ENCODE data around the gene ABCF3. TPM values are rescaled to one million over a fixed set of nuclear protein-coding genes. Genes with fewer than 3 reads are reported as not detected.

ABCF3 gene
- total RNA-seq, 4 donors from 2014 or later: 34.8 to 43.2 (median 36.9) TPM

DNA sequence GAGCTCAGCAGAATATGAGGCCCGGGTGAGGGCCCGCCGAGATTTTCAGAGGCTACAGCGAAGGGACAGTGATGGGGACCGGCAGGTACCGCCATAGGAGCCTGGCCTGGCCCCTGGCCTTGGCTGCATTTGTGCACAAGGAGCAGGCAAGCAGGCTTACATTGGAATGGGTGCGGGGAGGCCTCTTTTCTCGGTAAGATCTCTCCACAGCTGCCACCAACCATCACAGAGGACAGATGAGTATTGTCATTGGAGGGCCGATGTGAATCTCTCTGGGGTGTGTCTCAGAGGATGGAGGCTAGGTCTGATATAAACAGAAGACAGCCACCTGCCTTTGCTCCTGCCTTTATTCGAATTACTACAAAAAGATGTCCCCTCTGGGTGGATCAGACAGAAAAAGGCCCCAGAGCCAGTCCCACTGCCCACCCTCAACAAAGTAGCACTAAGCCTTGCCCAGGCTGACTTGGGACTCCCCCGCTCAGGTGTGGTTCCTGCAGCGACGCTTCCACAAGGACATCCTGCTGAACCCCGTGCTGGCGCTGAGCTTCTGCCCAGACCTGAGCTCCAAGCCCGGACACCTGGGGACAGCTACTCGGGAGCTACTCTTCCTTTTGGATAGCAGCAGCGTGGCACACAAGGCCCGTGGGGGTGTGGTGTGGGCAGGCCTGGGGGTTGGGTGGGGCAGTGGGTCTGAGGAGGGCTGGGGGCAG lies 48.8 kb downstream of the ABCF3 start:
- Histone ChIP-seq H3K4me3 (no peak overlapping the region), H3K36me3 (no peaks in the 10 kb centered on the region), H3K27ac (replicated peaks in 1 of 4) (no peak overlapping the region), H3K9me3 (no peaks in the 10 kb centered on the region), H3K4me1 (peaks cover 12 to 13% (median 13%) of the 10 kb centered on the region in 4 donors), H3K27me3 (peaks cover 4 to 86% (median 21%) of the 10 kb centered on the region in 4 donors)
- DNase-seq (ENCODE audit: extremely low spot score): no peak
- TF ChIP-seq EP300 (IDR thresholded peaks at IDR 0.05) (no peak), POLR2A (IDR thresholded peaks at IDR 0.05; ENCODE audit: low read depth) (no peak), POLR2AphosphoS5 (IDR thresholded peaks at IDR 0.05) (no peak)
- TF ChIP-seq, protein P1, sequence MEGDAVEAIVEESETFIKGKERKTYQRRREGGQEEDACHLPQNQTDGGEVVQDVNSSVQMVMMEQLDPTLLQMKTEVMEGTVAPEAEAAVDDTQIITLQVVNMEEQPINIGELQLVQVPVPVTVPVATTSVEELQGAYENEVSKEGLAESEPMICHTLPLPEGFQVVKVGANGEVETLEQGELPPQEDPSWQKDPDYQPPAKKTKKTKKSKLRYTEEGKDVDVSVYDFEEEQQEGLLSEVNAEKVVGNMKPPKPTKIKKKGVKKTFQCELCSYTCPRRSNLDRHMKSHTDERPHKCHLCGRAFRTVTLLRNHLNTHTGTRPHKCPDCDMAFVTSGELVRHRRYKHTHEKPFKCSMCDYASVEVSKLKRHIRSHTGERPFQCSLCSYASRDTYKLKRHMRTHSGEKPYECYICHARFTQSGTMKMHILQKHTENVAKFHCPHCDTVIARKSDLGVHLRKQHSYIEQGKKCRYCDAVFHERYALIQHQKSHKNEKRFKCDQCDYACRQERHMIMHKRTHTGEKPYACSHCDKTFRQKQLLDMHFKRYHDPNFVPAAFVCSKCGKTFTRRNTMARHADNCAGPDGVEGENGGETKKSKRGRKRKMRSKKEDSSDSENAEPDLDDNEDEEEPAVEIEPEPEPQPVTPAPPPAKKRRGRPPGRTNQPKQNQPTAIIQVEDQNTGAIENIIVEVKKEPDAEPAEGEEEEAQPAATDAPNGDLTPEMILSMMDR (IDR thresholded peaks at IDR 0.05): no peak
- WGBS: 86% methylated on average over 14 of the region's 19 CpGs
- intact Hi-C loops (cut with DNase I): loop anchor here (5.0 kb wide), 1 partner anchor 48 kb away; the partner anchor contains the start of gene ABCF3

- Histone ChIP-seq H3K9me3 (no peaks in the 10 kb centered on the region), H3K4me3 (no peak overlapping the region), H3K27me3 (peaks cover 0 to 81% (median 15%) of the 10 kb centered on the region in 4 donors), H3K4me1 (peaks cover 5 to 6% (median 6%) of the 10 kb centered on the region in 4 donors), H3K36me3 (no peaks in the 10 kb centered on the region), H3K27ac (replicated peaks in 1 of 4) (no peak overlapping the region)
- intact Hi-C loops (cut with DNase I): no loop called here
- DNase-seq (ENCODE audit: extremely low spot score): no peak
- TF ChIP-seq POLR2AphosphoS5 (IDR thresholded peaks at IDR 0.05): no peak
- WGBS: 76% methylated on average over 4 of the region's 4 CpGs
Observed at GRCh38 chr3:184235381-184236032, 49.5 kb downstream of the ABCF3 start.

- H3K4me3 ChIP-seq: no peak overlapping the region
Observed at GRCh38 chr3:184236033-184236410, 50.0 kb downstream of the ABCF3 start.

GRCh38 chr3:184236636-184237035 lies 50.6 kb downstream of the ABCF3 start:
- H3K4me1 ChIP-seq: peaks cover 4 to 6% (median 5%) of the 10 kb centered on the region in 4 donors
- H3K36me3 ChIP-seq: peaks cover 0 to 2% (median 0%) of the 10 kb centered on the region in 4 donors
- DNase-seq (ENCODE audit: extremely low spot score): no peak
- WGBS: 92% methylated on average over 2 of the region's 3 CpGs
- H3K27ac ChIP-seq (replicated peaks in 1 of 4): no peak overlapping the region
- H3K9me3 ChIP-seq: no peaks in the 10 kb centered on the region
- no peak for TF ChIP-seq EP300 (IDR thresholded peaks at IDR 0.05)
- TF ChIP-seq, protein P1 (IDR thresholded peaks at IDR 0.05): no peak
- TF ChIP-seq POLR2A (IDR thresholded peaks at IDR 0.05; ENCODE audit: low read depth): no peak
- no peak for TF ChIP-seq POLR2AphosphoS5 (IDR thresholded peaks at IDR 0.05)
- H3K4me3 ChIP-seq: no peak overlapping the region
- intact Hi-C loops (cut with DNase I): no loop called here
- H3K27me3 ChIP-seq: peaks cover 0 to 81% (median 5%) of the 10 kb centered on the region in 4 donors

More at GRCh38 chr3:184236033-184236410, 50.0 kb downstream of the ABCF3 start:
- H3K4me1 ChIP-seq: peaks cover under 1 to 1% (median under 1%) of the 10 kb centered on the region in 4 donors
- no peaks in the 10 kb centered on the region for H3K36me3 ChIP-seq
- 48% methylated on average over 9 of the region's 14 CpGs for WGBS
- no peak overlapping the region for H3K27ac ChIP-seq (replicated peaks in 1 of 4)
- no peaks in the 10 kb centered on the region for H3K9me3 ChIP-seq
- no peak for DNase-seq (ENCODE audit: extremely low spot score)
- TF ChIP-seq POLR2A (IDR thresholded peaks at IDR 0.05; ENCODE audit: low read depth) (no peak), EP300 (IDR thresholded peaks at IDR 0.05) (no peak), POLR2AphosphoS5 (IDR thresholded peaks at IDR 0.05) (no peak)
- TF ChIP-seq, protein P1 (IDR thresholded peaks at IDR 0.05): no peak
- peaks cover 0 to 81% (median 10%) of the 10 kb centered on the region in 4 donors for H3K27me3 ChIP-seq
- intact Hi-C loops (cut with DNase I): no loop called here

GRCh38 chr3:184237211-184237610 lies 51.2 kb downstream of the ABCF3 start:
- Histone ChIP-seq H3K4me3 (no peak overlapping the region), H3K9me3 (no peaks in the 10 kb centered on the region), H3K27ac (replicated peaks in 1 of 4) (no peak overlapping the region), H3K36me3 (peaks cover 0 to 8% (median 3%) of the 10 kb centered on the region in 4 donors), H3K27me3 (peaks cover 0 to 77% (median 2%) of the 10 kb centered on the region in 4 donors), H3K4me1 (peaks cover 6 to 10% (median 9%) of the 10 kb centered on the region in 4 donors)
- 74% methylated on average over 7 of the region's 7 CpGs for WGBS
- TF ChIP-seq, protein P1 (IDR thresholded peaks at IDR 0.05): no peak
- TF ChIP-seq POLR2AphosphoS5 (IDR thresholded peaks at IDR 0.05) (no peak), EP300 (IDR thresholded peaks at IDR 0.05) (no peak), POLR2A (IDR thresholded peaks at IDR 0.05; ENCODE audit: low read depth) (no peak)
- no peak for DNase-seq (ENCODE audit: extremely low spot score)
- intact Hi-C loops (cut with DNase I): no loop called here
